HepG2 (cell line): ENCODE data around the gene ATP6V0E2. TPM values are rescaled to one million over a fixed set of nuclear protein-coding genes. Genes with fewer than 3 reads are reported as not detected.

Experiments used
- REPIN1 ChIP-seq: sonication (generic); formaldehyde crosslinking; IDR thresholded peaks from 2 replicates; pipeline ENCODE4 v1.8.0; 2022; ENCODE audit warnings: missing genetic modification reagents, low read depth, mild to moderate bottlenecking, borderline replicate concordance
- ZNF331 ChIP-seq: sonication (generic); formaldehyde crosslinking; IDR thresholded peaks from 2 replicates; pipeline ENCODE4 v1.4.0; 2020; ENCODE audit warnings: missing genetic modification reagents
- ZNF605 ChIP-seq: sonication (generic); formaldehyde crosslinking; IDR thresholded peaks from 2 replicates; pipeline ENCODE4 v1.8.0; 2022; ENCODE audit warnings: mild to moderate bottlenecking, missing genetic modification reagents
- polyA plus RNA-seq, 8 experiments: library from polyadenylated mRNA; depleted of rRNA in 3 of 8; stranded (reverse) in 7 of 8; unstranded in 1 of 8; fragments of >200 nt; fragmentation: Illumina TruSeq in 4 of 8; extraction: Trizol in 4 of 8; gene quantifications; 2 replicates each; pipeline versions ENCODE4 v1.2.1 to v1.2.3, GENCODE V29; 2011 to 2016; ENCODE audit warnings: low read depth in 4 of 8, missing spikeins in 1 of 8, mixed read lengths in 1 of 8; ENCODE audit not compliant: insufficient read depth in 1 of 8
- total RNA-seq, 5 experiments: library from RNA; depleted of rRNA; stranded (reverse); fragments of >200 nt; fragmentation: Illumina TruSeq; extraction: Trizol; gene quantifications; 2 replicates each; pipeline ENCODE4 v1.2.3, GENCODE V29; 2016; ENCODE audit warnings: low read depth in 1 of 5
- TF ChIP-seq, protein P1 (sequence below): sonication (generic); formaldehyde crosslinking; IDR thresholded peaks from 2 replicates; pipeline ENCODE4 v1.4.0; 2020; ENCODE audit warnings: missing genetic modification reagents, borderline replicate concordance
- TF ChIP-seq, protein P2 (sequence below): sonication (generic); formaldehyde crosslinking; IDR thresholded peaks from 2 replicates; pipeline ENCODE4 v1.5.0; 2020; ENCODE audit warnings: missing genetic modification reagents, mild to moderate bottlenecking, borderline replicate concordance
- TF ChIP-seq, protein P3 (sequence below): sonication (generic); formaldehyde crosslinking; conservative IDR thresholded peaks from 2 replicates; pipeline ENCODE4 v1.4.0; 2020; ENCODE audit warnings: mild to moderate bottlenecking, missing genetic modification reagents, moderate library complexity
- TF ChIP-seq, protein P4 (sequence below): sonication (generic); formaldehyde crosslinking; IDR thresholded peaks from 2 replicates; pipeline ENCODE4 v1.5.1; 2020; ENCODE audit warnings: mild to moderate bottlenecking, missing genetic modification reagents, borderline replicate concordance
- TF ChIP-seq, protein P5 (sequence below): sonication (generic); formaldehyde crosslinking; IDR thresholded peaks from 2 replicates; pipeline ENCODE4 v1.4.0; 2020; ENCODE audit warnings: missing genetic modification reagents, borderline replicate concordance

ATP6V0E2 gene
- total and polyA plus RNA-seq, 2 of the 13 experiments (the other 11 are each of a cell fraction or from before 2014, with no cell fraction given) = 36.8 to 203 TPM

DNA sequence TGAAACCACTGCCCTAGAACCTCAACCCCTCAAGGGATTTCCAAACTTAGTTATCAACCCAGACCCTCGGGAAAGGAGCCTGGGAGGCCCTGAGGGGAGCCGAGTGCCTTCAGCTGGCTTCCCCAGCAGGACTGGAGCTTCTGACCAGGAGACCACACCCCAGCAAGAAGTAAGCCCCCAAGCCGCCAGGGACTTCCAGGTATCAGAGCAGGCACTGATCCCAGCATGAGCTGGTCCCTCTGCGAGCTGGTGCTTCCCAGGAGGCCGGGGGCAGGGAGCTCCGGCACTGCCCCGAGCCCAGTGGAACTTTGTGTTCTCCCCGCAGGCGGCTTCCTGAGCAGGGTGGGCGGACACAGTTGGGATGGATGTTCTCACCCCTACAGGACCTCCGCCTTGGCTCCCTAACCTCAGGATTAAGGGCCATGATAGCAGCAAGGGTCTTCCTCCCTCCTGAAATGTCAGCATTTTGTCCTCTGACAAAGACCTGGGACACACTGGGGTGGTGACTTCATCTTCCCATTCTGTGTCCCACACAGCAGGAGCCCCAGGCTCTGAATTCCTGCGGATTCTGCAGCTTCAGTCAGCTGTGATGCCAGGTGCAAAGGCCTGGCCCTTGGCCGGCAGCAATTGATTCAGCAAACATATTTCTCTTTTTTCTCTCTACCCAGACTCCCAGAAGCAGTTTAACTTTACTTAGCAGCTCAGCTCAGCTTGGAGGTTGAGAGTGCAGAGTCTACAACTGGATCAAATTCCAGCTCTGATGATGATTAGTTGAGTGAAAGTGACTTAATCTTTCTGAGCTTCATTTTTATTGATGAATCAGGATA lies 11.6 kb downstream of the ATP6V0E2 start (continued):
- TF ChIP-seq, protein P1, sequence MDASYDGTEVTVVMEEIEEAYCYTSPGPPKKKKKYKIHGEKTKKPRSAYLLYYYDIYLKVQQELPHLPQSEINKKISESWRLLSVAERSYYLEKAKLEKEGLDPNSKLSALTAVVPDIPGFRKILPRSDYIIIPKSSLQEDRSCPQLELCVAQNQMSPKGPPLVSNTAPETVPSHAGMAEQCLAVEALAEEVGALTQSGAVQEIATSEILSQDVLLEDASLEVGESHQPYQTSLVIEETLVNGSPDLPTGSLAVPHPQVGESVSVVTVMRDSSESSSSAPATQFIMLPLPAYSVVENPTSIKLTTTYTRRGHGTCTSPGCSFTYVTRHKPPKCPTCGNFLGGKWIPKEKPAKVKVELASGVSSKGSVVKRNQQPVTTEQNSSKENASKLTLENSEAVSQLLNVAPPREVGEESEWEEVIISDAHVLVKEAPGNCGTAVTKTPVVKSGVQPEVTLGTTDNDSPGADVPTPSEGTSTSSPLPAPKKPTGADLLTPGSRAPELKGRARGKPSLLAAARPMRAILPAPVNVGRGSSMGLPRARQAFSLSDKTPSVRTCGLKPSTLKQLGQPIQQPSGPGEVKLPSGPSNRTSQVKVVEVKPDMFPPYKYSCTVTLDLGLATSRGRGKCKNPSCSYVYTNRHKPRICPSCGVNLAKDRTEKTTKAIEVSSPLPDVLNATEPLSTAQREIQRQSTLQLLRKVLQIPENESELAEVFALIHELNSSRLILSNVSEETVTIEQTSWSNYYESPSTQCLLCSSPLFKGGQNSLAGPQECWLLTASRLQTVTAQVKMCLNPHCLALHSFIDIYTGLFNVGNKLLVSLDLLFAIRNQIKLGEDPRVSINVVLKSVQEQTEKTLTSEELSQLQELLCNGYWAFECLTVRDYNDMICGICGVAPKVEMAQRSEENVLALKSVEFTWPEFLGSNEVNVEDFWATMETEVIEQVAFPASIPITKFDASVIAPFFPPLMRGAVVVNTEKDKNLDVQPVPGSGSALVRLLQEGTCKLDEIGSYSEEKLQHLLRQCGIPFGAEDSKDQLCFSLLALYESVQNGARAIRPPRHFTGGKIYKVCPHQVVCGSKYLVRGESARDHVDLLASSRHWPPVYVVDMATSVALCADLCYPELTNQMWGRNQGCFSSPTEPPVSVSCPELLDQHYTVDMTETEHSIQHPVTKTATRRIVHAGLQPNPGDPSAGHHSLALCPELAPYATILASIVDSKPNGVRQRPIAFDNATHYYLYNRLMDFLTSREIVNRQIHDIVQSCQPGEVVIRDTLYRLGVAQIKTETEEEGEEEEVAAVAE (CRISPR knock-in tag) = no peak
- TF ChIP-seq REPIN1 (CRISPR knock-in tag) (peak; percentile 62; the same call in 1 of the 2 replicates), ZNF605 (CRISPR knock-in tag) (peak; percentile 23; the same call in 1 of the 2 replicates), ZNF331 (peak; percentile 77; the same call in 1 of the 2 replicates)
- TF ChIP-seq, protein P2, sequence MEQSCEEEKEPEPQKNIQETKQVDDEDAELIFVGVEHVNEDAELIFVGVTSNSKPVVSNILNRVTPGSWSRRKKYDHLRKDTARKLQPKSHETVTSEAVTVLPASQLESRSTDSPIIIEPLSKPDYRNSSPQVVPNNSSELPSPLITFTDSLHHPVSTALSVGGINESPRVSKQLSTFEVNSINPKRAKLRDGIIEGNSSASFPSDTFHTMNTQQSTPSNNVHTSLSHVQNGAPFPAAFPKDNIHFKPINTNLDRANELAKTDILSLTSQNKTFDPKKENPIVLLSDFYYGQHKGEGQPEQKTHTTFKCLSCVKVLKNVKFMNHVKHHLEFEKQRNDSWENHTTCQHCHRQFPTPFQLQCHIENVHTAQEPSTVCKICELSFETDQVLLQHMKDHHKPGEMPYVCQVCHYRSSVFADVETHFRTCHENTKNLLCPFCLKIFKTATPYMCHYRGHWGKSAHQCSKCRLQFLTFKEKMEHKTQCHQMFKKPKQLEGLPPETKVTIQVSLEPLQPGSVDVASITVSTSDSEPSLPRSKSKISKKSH (CRISPR knock-in tag) = no peak
- TF ChIP-seq, protein P3, sequence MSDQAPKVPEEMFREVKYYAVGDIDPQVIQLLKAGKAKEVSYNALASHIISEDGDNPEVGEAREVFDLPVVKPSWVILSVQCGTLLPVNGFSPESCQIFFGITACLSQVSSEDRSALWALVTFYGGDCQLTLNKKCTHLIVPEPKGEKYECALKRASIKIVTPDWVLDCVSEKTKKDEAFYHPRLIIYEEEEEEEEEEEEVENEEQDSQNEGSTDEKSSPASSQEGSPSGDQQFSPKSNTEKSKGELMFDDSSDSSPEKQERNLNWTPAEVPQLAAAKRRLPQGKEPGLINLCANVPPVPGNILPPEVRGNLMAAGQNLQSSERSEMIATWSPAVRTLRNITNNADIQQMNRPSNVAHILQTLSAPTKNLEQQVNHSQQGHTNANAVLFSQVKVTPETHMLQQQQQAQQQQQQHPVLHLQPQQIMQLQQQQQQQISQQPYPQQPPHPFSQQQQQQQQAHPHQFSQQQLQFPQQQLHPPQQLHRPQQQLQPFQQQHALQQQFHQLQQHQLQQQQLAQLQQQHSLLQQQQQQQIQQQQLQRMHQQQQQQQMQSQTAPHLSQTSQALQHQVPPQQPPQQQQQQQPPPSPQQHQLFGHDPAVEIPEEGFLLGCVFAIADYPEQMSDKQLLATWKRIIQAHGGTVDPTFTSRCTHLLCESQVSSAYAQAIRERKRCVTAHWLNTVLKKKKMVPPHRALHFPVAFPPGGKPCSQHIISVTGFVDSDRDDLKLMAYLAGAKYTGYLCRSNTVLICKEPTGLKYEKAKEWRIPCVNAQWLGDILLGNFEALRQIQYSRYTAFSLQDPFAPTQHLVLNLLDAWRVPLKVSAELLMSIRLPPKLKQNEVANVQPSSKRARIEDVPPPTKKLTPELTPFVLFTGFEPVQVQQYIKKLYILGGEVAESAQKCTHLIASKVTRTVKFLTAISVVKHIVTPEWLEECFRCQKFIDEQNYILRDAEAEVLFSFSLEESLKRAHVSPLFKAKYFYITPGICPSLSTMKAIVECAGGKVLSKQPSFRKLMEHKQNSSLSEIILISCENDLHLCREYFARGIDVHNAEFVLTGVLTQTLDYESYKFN (CRISPR knock-in tag) = peak; percentile 82
- TF ChIP-seq, protein P4, sequence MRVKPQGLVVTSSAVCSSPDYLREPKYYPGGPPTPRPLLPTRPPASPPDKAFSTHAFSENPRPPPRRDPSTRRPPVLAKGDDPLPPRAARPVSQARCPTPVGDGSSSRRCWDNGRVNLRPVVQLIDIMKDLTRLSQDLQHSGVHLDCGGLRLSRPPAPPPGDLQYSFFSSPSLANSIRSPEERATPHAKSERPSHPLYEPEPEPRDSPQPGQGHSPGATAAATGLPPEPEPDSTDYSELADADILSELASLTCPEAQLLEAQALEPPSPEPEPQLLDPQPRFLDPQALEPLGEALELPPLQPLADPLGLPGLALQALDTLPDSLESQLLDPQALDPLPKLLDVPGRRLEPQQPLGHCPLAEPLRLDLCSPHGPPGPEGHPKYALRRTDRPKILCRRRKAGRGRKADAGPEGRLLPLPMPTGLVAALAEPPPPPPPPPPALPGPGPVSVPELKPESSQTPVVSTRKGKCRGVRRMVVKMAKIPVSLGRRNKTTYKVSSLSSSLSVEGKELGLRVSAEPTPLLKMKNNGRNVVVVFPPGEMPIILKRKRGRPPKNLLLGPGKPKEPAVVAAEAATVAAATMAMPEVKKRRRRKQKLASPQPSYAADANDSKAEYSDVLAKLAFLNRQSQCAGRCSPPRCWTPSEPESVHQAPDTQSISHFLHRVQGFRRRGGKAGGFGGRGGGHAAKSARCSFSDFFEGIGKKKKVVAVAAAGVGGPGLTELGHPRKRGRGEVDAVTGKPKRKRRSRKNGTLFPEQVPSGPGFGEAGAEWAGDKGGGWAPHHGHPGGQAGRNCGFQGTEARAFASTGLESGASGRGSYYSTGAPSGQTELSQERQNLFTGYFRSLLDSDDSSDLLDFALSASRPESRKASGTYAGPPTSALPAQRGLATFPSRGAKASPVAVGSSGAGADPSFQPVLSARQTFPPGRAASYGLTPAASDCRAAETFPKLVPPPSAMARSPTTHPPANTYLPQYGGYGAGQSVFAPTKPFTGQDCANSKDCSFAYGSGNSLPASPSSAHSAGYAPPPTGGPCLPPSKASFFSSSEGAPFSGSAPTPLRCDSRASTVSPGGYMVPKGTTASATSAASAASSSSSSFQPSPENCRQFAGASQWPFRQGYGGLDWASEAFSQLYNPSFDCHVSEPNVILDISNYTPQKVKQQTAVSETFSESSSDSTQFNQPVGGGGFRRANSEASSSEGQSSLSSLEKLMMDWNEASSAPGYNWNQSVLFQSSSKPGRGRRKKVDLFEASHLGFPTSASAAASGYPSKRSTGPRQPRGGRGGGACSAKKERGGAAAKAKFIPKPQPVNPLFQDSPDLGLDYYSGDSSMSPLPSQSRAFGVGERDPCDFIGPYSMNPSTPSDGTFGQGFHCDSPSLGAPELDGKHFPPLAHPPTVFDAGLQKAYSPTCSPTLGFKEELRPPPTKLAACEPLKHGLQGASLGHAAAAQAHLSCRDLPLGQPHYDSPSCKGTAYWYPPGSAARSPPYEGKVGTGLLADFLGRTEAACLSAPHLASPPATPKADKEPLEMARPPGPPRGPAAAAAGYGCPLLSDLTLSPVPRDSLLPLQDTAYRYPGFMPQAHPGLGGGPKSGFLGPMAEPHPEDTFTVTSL (CRISPR knock-in tag) = peak; percentile 47; the same call in 1 of the 2 replicates
- TF ChIP-seq, protein P5, sequence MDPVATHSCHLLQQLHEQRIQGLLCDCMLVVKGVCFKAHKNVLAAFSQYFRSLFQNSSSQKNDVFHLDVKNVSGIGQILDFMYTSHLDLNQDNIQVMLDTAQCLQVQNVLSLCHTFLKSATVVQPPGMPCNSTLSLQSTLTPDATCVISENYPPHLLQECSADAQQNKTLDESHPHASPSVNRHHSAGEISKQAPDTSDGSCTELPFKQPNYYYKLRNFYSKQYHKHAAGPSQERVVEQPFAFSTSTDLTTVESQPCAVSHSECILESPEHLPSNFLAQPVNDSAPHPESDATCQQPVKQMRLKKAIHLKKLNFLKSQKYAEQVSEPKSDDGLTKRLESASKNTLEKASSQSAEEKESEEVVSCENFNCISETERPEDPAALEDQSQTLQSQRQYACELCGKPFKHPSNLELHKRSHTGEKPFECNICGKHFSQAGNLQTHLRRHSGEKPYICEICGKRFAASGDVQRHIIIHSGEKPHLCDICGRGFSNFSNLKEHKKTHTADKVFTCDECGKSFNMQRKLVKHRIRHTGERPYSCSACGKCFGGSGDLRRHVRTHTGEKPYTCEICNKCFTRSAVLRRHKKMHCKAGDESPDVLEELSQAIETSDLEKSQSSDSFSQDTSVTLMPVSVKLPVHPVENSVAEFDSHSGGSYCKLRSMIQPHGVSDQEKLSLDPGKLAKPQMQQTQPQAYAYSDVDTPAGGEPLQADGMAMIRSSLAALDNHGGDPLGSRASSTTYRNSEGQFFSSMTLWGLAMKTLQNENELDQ (CRISPR knock-in tag) = no peak
